ENCODE data around the gene ELAPOR1.

DNA sequence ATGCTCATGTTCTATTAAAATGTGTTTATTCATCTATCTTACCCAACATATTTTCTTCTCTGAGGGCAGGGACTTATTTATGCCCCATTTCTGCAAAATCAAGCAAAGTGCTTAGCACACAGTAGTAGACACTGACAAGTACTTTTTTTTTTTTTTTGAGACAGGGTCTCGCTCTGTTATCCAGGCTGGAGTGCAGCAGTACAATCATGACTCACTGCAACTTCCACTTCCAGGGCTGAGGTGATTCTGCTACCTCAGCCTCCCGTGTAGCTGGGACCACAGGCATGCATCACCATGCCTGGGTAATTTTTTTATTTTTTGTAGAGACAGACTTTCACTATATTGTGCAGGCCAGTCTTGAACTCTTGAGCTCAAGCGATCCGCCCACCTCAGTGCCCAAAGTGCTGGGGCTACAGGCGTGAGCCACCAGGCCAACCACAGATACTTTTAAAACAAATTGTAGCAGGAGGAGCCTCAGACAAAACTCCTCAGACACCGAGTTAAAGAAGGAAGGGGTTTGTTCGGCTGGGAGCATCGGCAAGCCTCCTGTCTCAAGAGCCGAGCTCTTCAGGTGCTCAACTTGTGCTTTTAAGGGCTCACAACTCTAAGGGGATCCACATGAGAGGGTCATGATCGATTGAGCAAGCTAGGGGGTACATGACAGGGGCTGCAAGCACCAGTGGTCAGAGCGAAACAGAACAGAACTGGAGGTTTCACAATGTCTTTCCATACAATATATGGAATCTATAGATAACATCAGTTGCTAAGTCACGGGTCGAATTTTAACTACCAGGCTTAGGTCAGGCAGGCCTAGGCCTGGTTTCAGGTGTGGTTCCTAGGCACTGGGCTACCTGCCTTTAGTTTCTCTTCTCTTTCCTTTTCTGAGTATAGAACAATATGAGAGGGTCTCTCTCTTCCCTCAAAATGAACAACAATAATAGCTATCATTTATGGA lies 29.1 kb upstream of the ELAPOR1 start:
- TF ChIP-seq EZH2 (IDR thresholded peaks at IDR 0.05; ENCODE audit: insufficient read depth, poor library complexity, severe bottlenecking) (no peak), EZH2phosphoT487 (IDR thresholded peaks at IDR 0.05; ENCODE audit: insufficient read depth, low read depth) (no peak)
